ENCODE measurements around the gene ABCD4.
A peak's percentile ranks its signal among the peaks of the same experiment; 100 is the strongest.

Gene ABCD4

DNA sequence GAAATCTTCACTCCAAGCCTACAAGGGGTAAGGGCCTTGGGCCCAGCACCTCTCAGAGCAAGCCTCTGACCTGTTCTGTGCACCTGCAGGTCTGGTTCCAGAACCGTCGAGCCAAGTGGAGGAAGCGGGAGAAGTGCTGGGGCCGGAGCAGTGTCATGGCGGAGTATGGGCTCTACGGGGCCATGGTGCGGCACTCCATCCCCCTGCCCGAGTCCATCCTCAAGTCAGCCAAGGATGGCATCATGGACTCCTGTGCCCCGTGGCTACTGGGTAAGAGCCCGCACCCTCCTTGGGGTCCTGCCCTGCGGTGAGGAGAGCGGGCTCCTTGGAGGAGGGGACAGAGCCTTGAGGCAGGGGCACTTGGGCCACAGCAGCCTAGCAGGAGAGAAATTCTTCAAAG, 43.2 kb downstream of the ABCD4 start:
- DNase-seq (ENCODE audit: insufficient read length, low spot score), result no peak
- TF ChIP-seq, protein P1, sequence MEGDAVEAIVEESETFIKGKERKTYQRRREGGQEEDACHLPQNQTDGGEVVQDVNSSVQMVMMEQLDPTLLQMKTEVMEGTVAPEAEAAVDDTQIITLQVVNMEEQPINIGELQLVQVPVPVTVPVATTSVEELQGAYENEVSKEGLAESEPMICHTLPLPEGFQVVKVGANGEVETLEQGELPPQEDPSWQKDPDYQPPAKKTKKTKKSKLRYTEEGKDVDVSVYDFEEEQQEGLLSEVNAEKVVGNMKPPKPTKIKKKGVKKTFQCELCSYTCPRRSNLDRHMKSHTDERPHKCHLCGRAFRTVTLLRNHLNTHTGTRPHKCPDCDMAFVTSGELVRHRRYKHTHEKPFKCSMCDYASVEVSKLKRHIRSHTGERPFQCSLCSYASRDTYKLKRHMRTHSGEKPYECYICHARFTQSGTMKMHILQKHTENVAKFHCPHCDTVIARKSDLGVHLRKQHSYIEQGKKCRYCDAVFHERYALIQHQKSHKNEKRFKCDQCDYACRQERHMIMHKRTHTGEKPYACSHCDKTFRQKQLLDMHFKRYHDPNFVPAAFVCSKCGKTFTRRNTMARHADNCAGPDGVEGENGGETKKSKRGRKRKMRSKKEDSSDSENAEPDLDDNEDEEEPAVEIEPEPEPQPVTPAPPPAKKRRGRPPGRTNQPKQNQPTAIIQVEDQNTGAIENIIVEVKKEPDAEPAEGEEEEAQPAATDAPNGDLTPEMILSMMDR (IDR thresholded peaks at IDR 0.05; ENCODE audit: insufficient read depth, missing control alignments), result no peak
- FAIRE-seq, result no peak

DNA sequence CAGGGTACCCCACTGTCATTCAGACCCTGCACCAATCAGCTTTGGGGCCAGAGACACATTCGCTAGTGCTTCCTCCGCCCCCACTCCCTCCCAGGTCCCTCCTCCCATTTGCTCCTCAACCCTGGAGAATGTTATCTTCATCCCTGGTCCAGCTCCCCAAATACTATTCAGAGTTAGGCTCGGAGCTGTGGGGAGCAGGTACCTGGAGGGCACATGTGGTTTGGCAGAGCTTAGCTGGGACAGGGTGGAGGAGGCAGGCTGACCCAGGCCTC, 44.0 kb downstream of the ABCD4 start:
- TF ChIP-seq, protein P1 (IDR thresholded peaks at IDR 0.05; ENCODE audit: insufficient read depth, missing control alignments), result no peak
- FAIRE-seq (no peak), DNase-seq (ENCODE audit: insufficient read length, low spot score) (no peak)

- no peak for FAIRE-seq
- DNase-seq (ENCODE audit: insufficient read length, low spot score), result no peak
- TF ChIP-seq, protein P1 (IDR thresholded peaks at IDR 0.05; ENCODE audit: insufficient read depth, missing control alignments), result no peak
Observed at GRCh38 chr14:74257941-74258763, 44.6 kb downstream of the ABCD4 start.

DNA sequence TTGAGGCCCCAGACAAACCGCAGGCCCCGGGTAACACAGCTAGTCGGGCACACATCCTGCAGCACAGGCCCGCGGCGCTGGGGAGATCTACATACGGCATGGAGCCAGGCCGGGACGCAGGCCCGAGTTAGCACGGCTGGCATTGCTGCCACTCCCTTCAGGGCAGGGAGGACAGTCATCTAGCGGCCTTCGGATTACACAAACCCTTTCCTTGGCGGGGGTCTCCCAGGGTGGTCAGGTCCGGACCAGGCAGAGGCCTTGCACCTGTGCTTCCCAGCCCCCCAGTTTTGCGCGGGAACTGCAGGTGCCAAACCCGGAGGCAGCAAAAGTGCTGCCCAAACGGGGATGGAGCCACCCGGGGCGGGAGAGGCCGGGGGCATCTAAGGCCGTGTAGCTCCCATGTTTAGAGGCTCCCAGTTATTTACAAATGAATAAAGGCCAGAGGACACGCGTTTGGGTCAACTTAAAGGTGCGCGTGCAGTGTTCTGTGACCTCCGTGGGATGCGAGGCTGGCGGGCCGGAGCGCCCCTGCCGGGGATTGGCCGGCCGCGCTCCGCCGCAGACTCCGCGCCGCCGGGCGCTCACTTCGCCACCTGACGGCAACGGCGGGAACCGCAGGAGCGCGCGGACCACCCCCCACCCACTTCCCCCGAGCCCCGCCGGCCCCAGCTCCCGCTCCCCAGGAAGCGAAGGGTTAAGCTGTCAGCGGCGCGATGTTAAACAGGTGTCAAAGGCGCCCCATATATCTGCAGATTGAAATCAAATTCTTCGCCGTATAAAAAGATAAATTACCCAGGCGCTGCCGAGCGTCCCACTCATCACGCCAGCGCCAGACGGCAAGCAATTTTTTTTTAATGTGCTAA, 45.4 kb downstream of the ABCD4 start:
- FAIRE-seq, result no peak
- TF ChIP-seq, protein P1 (IDR thresholded peaks at IDR 0.05; ENCODE audit: insufficient read depth, missing control alignments), result peak; percentile 59
- DNase-seq (ENCODE audit: insufficient read length, low spot score), result peak; percentile 59

GRCh38 chr14:74255281-74255680, 47.5 kb downstream of the ABCD4 start:
- DNase-seq (ENCODE audit: insufficient read length, low spot score), result no peak
- TF ChIP-seq, protein P1 (IDR thresholded peaks at IDR 0.05; ENCODE audit: insufficient read depth, missing control alignments), result no peak
- FAIRE-seq, result no peak

DNA sequence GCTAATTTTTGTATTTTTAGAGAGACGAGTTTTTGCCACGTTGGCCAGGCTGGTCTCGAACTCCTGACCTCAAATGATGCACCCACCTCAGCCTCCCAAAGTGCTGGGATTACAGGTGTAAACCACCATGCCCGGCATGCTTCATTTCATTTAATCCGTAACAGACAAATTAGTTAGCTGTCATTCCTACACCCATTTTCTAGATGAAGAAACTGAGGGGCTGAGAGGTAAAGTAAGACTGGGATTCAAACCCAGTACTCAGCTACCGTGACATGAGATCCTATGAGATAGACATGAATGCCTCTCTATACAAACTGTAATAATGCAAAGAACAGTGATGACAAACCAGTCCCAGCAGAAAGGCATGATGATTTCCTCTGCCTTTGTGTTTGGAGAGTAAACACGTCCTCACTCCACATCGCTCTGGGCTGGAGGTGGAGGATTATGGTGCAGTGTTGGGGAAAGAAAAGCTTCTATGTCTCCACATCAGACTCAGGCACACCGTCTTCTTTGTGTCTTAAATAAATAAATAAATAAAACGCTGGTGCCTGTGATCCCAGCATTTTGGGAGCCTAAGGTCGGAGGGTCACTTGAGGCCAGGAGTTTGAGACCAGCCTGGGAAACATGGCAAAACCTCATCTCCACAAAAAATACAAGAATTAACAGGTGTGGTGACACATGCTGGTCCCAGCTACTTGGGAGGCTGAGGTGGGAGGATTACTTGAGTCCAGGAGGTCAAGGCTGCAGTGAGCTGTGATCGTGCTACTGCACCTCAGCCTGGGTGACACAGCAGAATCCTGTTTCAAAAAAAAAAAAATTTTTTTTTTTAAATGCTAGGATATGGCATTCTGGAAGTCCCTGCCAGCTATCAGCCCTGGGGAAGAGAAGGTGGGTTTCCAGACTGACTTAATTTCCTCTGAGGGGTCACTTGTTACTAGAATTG, 53.0 kb downstream of the ABCD4 start:
- no peak for FAIRE-seq
- DNase-seq (ENCODE audit: insufficient read length, low spot score), result no peak

More for the DNA sequence above, 53.0 kb downstream of the ABCD4 start:
- TF ChIP-seq, protein P1 (IDR thresholded peaks at IDR 0.05; ENCODE audit: insufficient read depth, missing control alignments), result no peak

Measured in D721Med (cell line).